HCEC 1CT (cell line): ENCODE measurements around the gene PKP1.

Experiments
- DNase-seq: peaks from one replicate; pipeline ENCODE4 v3.0.0-alpha.2; 2017

PKP1 gene

GRCh38 chr1:201261771-201262547 is 21.3 kb upstream of the PKP1 start:
- no peak for DNase-seq

- no peak for DNase-seq
Observed at GRCh38 chr1:201262963-201263608, 20.2 kb upstream of the PKP1 start.

- DNase-seq = no peak
Observed at GRCh38 chr1:201264072-201264471, 19.2 kb upstream of the PKP1 start.

GRCh38 chr1:201264554-201264953 is 18.8 kb upstream of the PKP1 start:
- no peak for DNase-seq

- DNase-seq = peak; percentile 8
Observed at GRCh38 chr1:201265756-201266155, 17.6 kb upstream of the PKP1 start.

GRCh38 chr1:201266276-201266675 is 17.0 kb upstream of the PKP1 start:
- DNase-seq = no peak

GRCh38 chr1:201266774-201267173 is 16.5 kb upstream of the PKP1 start:
- DNase-seq = peak; percentile 92

GRCh38 chr1:201267481-201268229 is 15.7 kb upstream of the PKP1 start:
- DNase-seq = peak; percentile 75

GRCh38 chr1:201268604-201269151 is 14.6 kb upstream of the PKP1 start:
- DNase-seq = peak; percentile 69

GRCh38 chr1:201269281-201269680 is 14.0 kb upstream of the PKP1 start:
- no peak for DNase-seq

GRCh38 chr1:201269900-201270410 is 13.4 kb upstream of the PKP1 start:
- no peak for DNase-seq

GRCh38 chr1:201270616-201271390 is 12.5 kb upstream of the PKP1 start:
- DNase-seq = no peak

- no peak for DNase-seq
Observed at GRCh38 chr1:201272799-201273198, 10.5 kb upstream of the PKP1 start.

GRCh38 chr1:201274616-201275252 is 8.6 kb upstream of the PKP1 start:
- no peak for DNase-seq

- DNase-seq = peak; percentile 39
Observed at GRCh38 chr1:201275253-201275666, 8.0 kb upstream of the PKP1 start.

- DNase-seq = no peak
Observed at GRCh38 chr1:201276891-201277290, 6.4 kb upstream of the PKP1 start.

GRCh38 chr1:201277441-201277840 is 5.9 kb upstream of the PKP1 start:
- DNase-seq = no peak

- DNase-seq = peak; percentile 32
Observed at GRCh38 chr1:201279313-201279712, 4.0 kb upstream of the PKP1 start.

GRCh38 chr1:201280884-201281283 is 2.4 kb upstream of the PKP1 start:
- DNase-seq = no peak

- DNase-seq = no peak
Observed at GRCh38 chr1:201281573-201281972, 1.7 kb upstream of the PKP1 start.

- DNase-seq = no peak
Observed at GRCh38 chr1:201282216-201282615, 1.1 kb upstream of the PKP1 start.
